Neuronal stem cell (in vitro differentiated cells): ENCODE results near the gene TPSD1.
"Not testable (repeated sequence)": the region's sequence is repeated elsewhere in the genome, so short reads cannot be mapped to it uniquely, and the experiment has no call there.

Experiments used
- DNase-seq: peaks from one replicate; pipeline ENCODE4 v3.0.0-alpha.2; 2013; ENCODE audit warnings: low spot score
- H2AFZ ChIP-seq: one replicate; pipeline ENCODE4 v1.6.1; 2013; ENCODE audit warnings: mild to moderate bottlenecking, low read length, inconsistent platforms
- H2AK5ac ChIP-seq: 2 replicates; pipeline ENCODE4 v1.6.1; 2013; ENCODE audit warnings: low read depth, mild to moderate bottlenecking, inconsistent platforms, low read length, moderate library complexity, mixed read lengths
- H2BK120ac ChIP-seq: 2 replicates; pipeline ENCODE4 v1.6.1; 2013; ENCODE audit warnings: low read depth, mild to moderate bottlenecking, inconsistent platforms, low read length, moderate library complexity, mixed read lengths
- H2BK12ac ChIP-seq: one replicate; pipeline ENCODE4 v1.6.1; 2013; ENCODE audit warnings: low read length, inconsistent platforms
- H2BK15ac ChIP-seq: 2 replicates; pipeline ENCODE4 v1.6.1; 2013; ENCODE audit warnings: mild to moderate bottlenecking, low read length, inconsistent platforms, mixed read lengths
- H2BK5ac ChIP-seq: one replicate; pipeline ENCODE4 v1.6.1; 2013; ENCODE audit warnings: inconsistent platforms, mild to moderate bottlenecking, low read length, moderate library complexity
- H3K14ac ChIP-seq: one replicate; pipeline ENCODE4 v1.6.1; 2013; ENCODE audit warnings: low read length, inconsistent platforms
- H3K18ac ChIP-seq: 2 replicates; pipeline ENCODE4 v1.6.1; 2013; ENCODE audit warnings: low read length, inconsistent platforms
- H3K23ac ChIP-seq: 2 replicates; pipeline ENCODE4 v1.6.1; 2013; ENCODE audit warnings: low read depth, mild to moderate bottlenecking, mixed read lengths, low read length, inconsistent platforms; ENCODE audit not compliant: poor library complexity
- H3K27ac ChIP-seq: replicated peaks from 3 replicates; pipeline ENCODE4 v1.5.1; 2013; ENCODE audit warnings: low read length, inconsistent platforms
- H3K27me3 ChIP-seq, 3 experiments: 2 replicates each; pipeline ENCODE4 v1.6.1; 2013; ENCODE audit warnings: low read length in 3 of 3, mild to moderate bottlenecking in 2 of 3, inconsistent platforms in 1 of 3, low read depth in 1 of 3, mixed read lengths in 1 of 3, moderate library complexity in 1 of 3; ENCODE audit not compliant: control insufficient read depth in 3 of 3, insufficient read depth in 3 of 3
- H3K36me3 ChIP-seq, 2 donors: replicated peaks in 1 of 2; 2 replicates each; pipeline ENCODE4 v1.6.1; 2013; ENCODE audit warnings: low read length in 2 of 2; ENCODE audit not compliant: control insufficient read depth in 2 of 2, insufficient read depth in 2 of 2
- H3K4ac ChIP-seq: 2 replicates; pipeline ENCODE4 v1.6.1; 2013; ENCODE audit warnings: inconsistent platforms, mild to moderate bottlenecking, low read length, moderate library complexity
- H3K4me1 ChIP-seq, 2 donors: 1 replicate in 1 of 2; 2 replicates in 1 of 2; pipeline ENCODE4 v1.6.1; 2013; ENCODE audit warnings: low read length in 2 of 2, low read depth in 1 of 2; ENCODE audit not compliant: control insufficient read depth in 2 of 2, insufficient read depth in 1 of 2
- H3K4me2 ChIP-seq: one replicate; pipeline ENCODE4 v1.6.1; 2013; ENCODE audit warnings: mild to moderate bottlenecking, low read length, inconsistent platforms; ENCODE audit not compliant: insufficient read depth, poor library complexity, severe bottlenecking
- H3K4me3 ChIP-seq, 2 donors: 2 replicates each; pipeline ENCODE4 v1.5.1; 2013; ENCODE audit warnings: low read length in 2 of 2, mild to moderate bottlenecking in 2 of 2, inconsistent platforms in 1 of 2, moderate library complexity in 1 of 2
- H3K79me1 ChIP-seq: one replicate; pipeline ENCODE4 v1.6.1; 2013; ENCODE audit warnings: low read depth, mild to moderate bottlenecking, inconsistent platforms, low read length, moderate library complexity
- H3K9ac ChIP-seq: one replicate; pipeline ENCODE4 v1.6.1; 2013; ENCODE audit warnings: mild to moderate bottlenecking, low read depth, low read length, inconsistent platforms; ENCODE audit not compliant: poor library complexity
- H3K9me3 ChIP-seq, 2 donors: replicated peaks in 1 of 2; 2 replicates each; pipeline versions ENCODE3 to v1.6.1; 2013; ENCODE audit warnings: low read length in 2 of 2, mild to moderate bottlenecking in 2 of 2, inconsistent platforms in 1 of 2, low read depth in 1 of 2, mixed read lengths in 1 of 2, moderate library complexity in 1 of 2; ENCODE audit not compliant: control insufficient read depth in 2 of 2, insufficient read depth in 1 of 2
- H4K8ac ChIP-seq: one replicate; pipeline ENCODE4 v1.6.1; 2013; ENCODE audit warnings: low read depth, mild to moderate bottlenecking, inconsistent platforms, low read length, moderate library complexity
- H4K91ac ChIP-seq: one replicate; pipeline ENCODE4 v1.6.1; 2013; ENCODE audit warnings: low read length, low read depth, mild to moderate bottlenecking, inconsistent platforms; ENCODE audit not compliant: poor library complexity
- WGBS, 2 donors: extraction: QIAGEN DNeasy Blood & Tissue Kit; methylation state at CpG; one replicate each; pipeline ENCODE4 v1.1.7; 2013; ENCODE audit warnings: missing lambda C conversion rate in 2 of 2, mixed read lengths in 1 of 2; ENCODE audit not compliant: insufficient read length in 2 of 2, insufficient replicate concordance in 1 of 2; ENCODE audit errors: extremely low coverage in 2 of 2; 5-methylcytosine and 5-hydroxymethylcytosine counted together

The TPSD1 gene

DNA sequence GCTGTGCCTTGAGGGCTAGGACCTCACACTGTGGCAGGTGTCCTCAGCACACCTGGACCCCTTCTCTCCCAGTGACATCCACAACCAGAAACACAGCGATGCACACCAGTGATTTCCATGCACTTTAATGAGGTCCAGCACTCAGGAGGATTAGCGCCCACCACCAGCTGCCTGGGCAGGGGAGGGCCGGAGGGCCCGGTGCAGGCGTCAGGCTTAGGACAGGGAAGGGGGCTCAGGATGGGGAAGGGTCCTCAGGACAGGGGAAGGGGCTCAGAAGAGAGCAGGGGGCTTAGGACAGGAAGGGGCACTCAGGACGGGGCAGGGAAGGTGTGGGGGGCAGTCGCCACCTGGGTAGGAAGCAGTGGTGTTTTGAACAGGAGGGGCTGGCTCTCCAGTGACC lies 27.6 kb upstream of the TPSD1 start:
- H2AFZ ChIP-seq, H2BK120ac ChIP-seq, DNase-seq, H4K91ac ChIP-seq, H3K18ac ChIP-seq, H2BK5ac ChIP-seq, H3K27me3 ChIP-seq, H3K36me3 ChIP-seq, H3K14ac ChIP-seq, H3K4me3 ChIP-seq, H4K8ac ChIP-seq, H2BK15ac ChIP-seq, H3K9ac ChIP-seq, H2AK5ac ChIP-seq, H3K4me1 ChIP-seq, H3K23ac ChIP-seq, H3K9me3 ChIP-seq, H3K4ac ChIP-seq, H3K79me1 ChIP-seq, H2BK12ac ChIP-seq, H3K27ac ChIP-seq, H3K4me2 ChIP-seq: not testable (repeated sequence)
- no CpG with 5 or more reads among the region's 7 CpGs for WGBS, 2 donors

DNA sequence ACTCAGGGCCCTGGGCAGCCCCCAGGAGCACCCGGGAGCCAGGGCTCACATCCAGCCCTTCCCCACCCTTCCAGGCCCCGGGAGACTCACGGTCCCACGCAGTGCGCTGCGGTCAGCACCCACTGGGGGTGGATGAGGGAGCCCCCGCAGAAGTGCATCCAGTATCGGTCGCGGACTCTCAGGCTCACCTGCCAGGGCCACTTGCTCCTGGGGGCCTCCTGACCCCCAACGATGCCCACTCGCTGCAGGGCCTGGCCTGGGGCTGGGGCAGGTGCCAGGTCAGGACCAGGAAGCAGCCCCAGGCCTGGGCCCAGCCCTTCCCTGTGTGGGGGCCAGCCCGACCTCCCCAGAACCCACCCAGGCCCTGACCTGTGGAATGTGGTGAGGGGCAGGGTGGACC lies 26.4 kb upstream of the TPSD1 start:
- not testable (repeated sequence) for DNase-seq, H2BK15ac ChIP-seq, H2AK5ac ChIP-seq, H3K27ac ChIP-seq, H3K36me3 ChIP-seq, H3K4me3 ChIP-seq, H3K23ac ChIP-seq, H4K8ac ChIP-seq, H2AFZ ChIP-seq, H3K9ac ChIP-seq, H3K18ac ChIP-seq, H2BK5ac ChIP-seq, H3K4me1 ChIP-seq, H3K4me2 ChIP-seq, H4K91ac ChIP-seq, H3K4ac ChIP-seq, H3K9me3 ChIP-seq, H2BK12ac ChIP-seq, H3K79me1 ChIP-seq, H3K14ac ChIP-seq, H3K27me3 ChIP-seq, H2BK120ac ChIP-seq
- WGBS, 2 donors = no CpG with 5 or more reads among the region's 13 CpGs

DNA sequence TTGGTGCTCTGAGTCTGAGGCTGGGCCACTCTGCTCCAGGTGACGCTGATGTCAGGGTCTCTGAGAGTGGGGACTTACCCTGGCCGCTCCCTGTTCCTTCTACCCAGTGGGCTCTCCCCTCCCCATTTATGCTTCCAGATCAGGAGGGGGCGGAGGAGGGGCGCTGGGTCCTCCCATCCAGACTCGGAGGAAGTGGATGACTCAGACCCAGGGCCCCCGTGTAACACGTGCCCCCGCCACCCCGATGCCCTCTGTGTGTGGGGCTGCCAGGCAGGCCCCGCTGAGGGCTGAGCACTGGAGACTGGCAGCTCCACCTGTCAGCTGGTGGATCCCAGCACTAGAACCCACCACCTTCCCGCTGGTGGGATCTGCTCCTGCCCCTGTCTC lies 25.8 kb upstream of the TPSD1 start, which contains the start of gene TPSB2:
Gene TPSB2 (minus strand): TSS at position 101 of the 387 bp plus-strand sequence. CDS start 233 bp downstream, outside the sequence.
- H3K18ac ChIP-seq, H3K4me3 ChIP-seq, H3K23ac ChIP-seq, H2BK12ac ChIP-seq, H3K4ac ChIP-seq, H3K4me1 ChIP-seq, DNase-seq, H2BK120ac ChIP-seq, H4K91ac ChIP-seq, H4K8ac ChIP-seq, H3K79me1 ChIP-seq, H2BK5ac ChIP-seq, H3K9me3 ChIP-seq, H3K27ac ChIP-seq, H2AK5ac ChIP-seq, H3K27me3 ChIP-seq, H3K36me3 ChIP-seq, H3K4me2 ChIP-seq, H3K14ac ChIP-seq, H2BK15ac ChIP-seq, H3K9ac ChIP-seq, H2AFZ ChIP-seq: not testable (repeated sequence)
- WGBS, 2 donors = no CpG with 5 or more reads among the region's 11 CpGs

DNA sequence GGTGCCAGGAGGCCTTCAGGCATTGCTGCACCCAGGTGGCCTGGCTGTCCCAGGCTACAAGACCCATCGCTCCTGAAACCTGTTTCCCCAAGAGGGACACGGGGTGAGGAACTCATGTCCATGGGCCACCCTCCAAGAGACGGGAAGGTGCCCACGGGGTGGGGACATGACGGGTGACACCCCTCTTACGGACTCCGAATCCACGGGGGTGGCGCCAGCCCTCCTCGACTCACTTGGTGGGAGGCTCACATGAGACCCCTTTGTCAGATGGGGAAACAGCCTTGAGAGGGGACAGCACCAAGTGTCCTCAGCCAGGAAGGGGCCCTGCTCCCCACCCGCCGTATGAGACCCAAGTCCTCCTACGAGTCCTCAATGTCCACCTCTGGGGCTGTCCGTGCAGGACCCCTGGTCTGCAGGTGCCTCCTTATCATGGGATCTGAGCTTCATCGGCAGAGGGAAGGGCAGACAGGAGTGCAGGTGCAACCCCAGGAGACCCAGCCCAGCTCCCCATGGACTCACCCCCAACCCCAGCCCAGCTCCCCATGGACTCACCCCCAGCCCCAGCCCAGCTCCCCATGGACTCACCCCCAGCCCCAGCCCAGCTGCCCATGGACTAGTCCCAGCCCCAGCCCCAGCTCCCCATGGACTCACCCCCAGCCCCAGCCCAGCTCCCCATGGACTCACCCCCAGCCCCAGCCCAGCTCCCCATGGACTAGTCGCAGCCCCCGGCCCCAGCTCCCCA lies 25.2 kb upstream of the TPSD1 start:
- not testable (repeated sequence) for H3K18ac ChIP-seq, H2BK5ac ChIP-seq, H3K4ac ChIP-seq, H3K27me3 ChIP-seq, H3K4me2 ChIP-seq, H3K4me1 ChIP-seq, H2BK12ac ChIP-seq, H2AFZ ChIP-seq, H3K14ac ChIP-seq, H2BK15ac ChIP-seq, H3K27ac ChIP-seq, H4K91ac ChIP-seq, H3K79me1 ChIP-seq, DNase-seq, H3K9ac ChIP-seq, H2AK5ac ChIP-seq, H3K23ac ChIP-seq, H3K4me3 ChIP-seq, H4K8ac ChIP-seq, H3K36me3 ChIP-seq, H3K9me3 ChIP-seq, H2BK120ac ChIP-seq
- no CpG with 5 or more reads among the region's 17 CpGs for WGBS, 2 donors
